Endothelial cell of umbilical vein (primary cell): ENCODE measurements around the gene ARFIP1. TPM values are rescaled to one million over a fixed set of nuclear protein-coding genes. Genes with fewer than 3 reads are reported as not detected.

ENCODE experiments used
- BruUV-seq: library from RNA; stranded (reverse); fragments of 400-500 nt; replicated peaks from 2 replicates; lab custom pipeline; 2021; lab: Mats Ljungman, UMichigan
- CTCF ChIA-PET: fragments of 300-600, 350-600 bp; sonication (Branson Sonifier 250); formaldehyde crosslinking; loops from one replicate; lab custom pipeline; 2021; ENCODE audit warnings: antibody characterized with exemption, inconsistent platforms; lab: Charles Lee
- POLR2A ChIA-PET: fragments of 300-600, 350-600 bp; sonication (Branson Sonifier 250); formaldehyde crosslinking; loops from one replicate; lab custom pipeline; 2021; ENCODE audit warnings: antibody characterized with exemption, inconsistent platforms; lab: Charles Lee
- DNase-seq: peaks from one replicate; pipeline ENCODE4 v3.0.0-alpha.2; 2011; ENCODE audit warnings: low read depth, low spot score
- FAIRE-seq: peaks from 2 replicates; lab custom pipeline; 2011; peaks lifted over from hg19 to GRCh38; lab: Jason Lieb, UNC
- H2AFZ ChIP-seq: 2 replicates; pipeline ENCODE4 v1.6.0; 2012; ENCODE audit warnings: low read depth, low read length, control low read depth, inconsistent platforms
- H3K27ac ChIP-seq: 2 replicates; pipeline ENCODE4 v1.5.1; 2011; ENCODE audit warnings: low read depth, mild to moderate bottlenecking, control low read depth, low read length, moderate library complexity; ENCODE audit not compliant: insufficient read depth
- H3K27me3 ChIP-seq, 2 experiments: 2 replicates each; pipeline versions ENCODE4 v1.6.0 to v1.6.1; 2011; ENCODE audit warnings: low read length in 2 of 2, mixed read lengths in 1 of 2; ENCODE audit not compliant: control insufficient read depth in 2 of 2, insufficient read depth in 2 of 2
- H3K36me3 ChIP-seq, 2 experiments: 2 replicates in 1 of 2; 3 replicates in 1 of 2; pipeline ENCODE4 v1.5.1; 2011; ENCODE audit warnings: low read length in 2 of 2, mild to moderate bottlenecking in 1 of 2, moderate library complexity in 1 of 2; ENCODE audit not compliant: control insufficient read depth in 2 of 2, insufficient read depth in 2 of 2; ENCODE audit errors: extremely low read depth in 1 of 2
- H3K4me1 ChIP-seq: 3 replicates; pipeline ENCODE4 v1.5.1; 2011; ENCODE audit warnings: mild to moderate bottlenecking, low read length; ENCODE audit not compliant: control insufficient read depth, insufficient read depth; ENCODE audit errors: extremely low read depth
- H3K4me2 ChIP-seq: 2 replicates; pipeline ENCODE4 v1.6.1; 2011; ENCODE audit warnings: low read length, control low read depth, mixed read lengths; ENCODE audit not compliant: insufficient read depth
- H3K4me3 ChIP-seq, 3 experiments: fragments of 200-600 bp in 1 of 3; sonication (generic), shearing (Covaris generic) in 1 of 3; replicated peaks in 1 of 3; 2 replicates each; pipeline ENCODE4 v1.5.1; 2011 to 2016; ENCODE audit warnings: control low read depth in 3 of 3, low read length in 3 of 3, mild to moderate bottlenecking in 2 of 3, inconsistent platforms in 1 of 3, low read depth in 1 of 3, moderate library complexity in 1 of 3; ENCODE audit not compliant: insufficient read depth in 1 of 3
- H3K79me2 ChIP-seq: 2 replicates; pipeline ENCODE4 v1.6.0; 2012; ENCODE audit warnings: low read length, inconsistent platforms; ENCODE audit not compliant: control insufficient read depth, insufficient read depth
- H3K9ac ChIP-seq: replicated peaks from 2 replicates; pipeline ENCODE3; 2011; ENCODE audit warnings: low read length, control low read depth; ENCODE audit not compliant: insufficient read depth; ENCODE audit errors: extremely low read depth
- H3K9me1 ChIP-seq: replicated peaks from 3 replicates; pipeline ENCODE4 v1.6.0; 2011; ENCODE audit warnings: mild to moderate bottlenecking, low read length; ENCODE audit not compliant: control insufficient read depth, insufficient read depth; ENCODE audit errors: extremely low read depth
- H3K9me3 ChIP-seq: replicated peaks from 2 replicates; pipeline ENCODE4 v1.5.1; 2012; ENCODE audit warnings: low read length, inconsistent platforms; ENCODE audit not compliant: control insufficient read depth, insufficient read depth
- H4K20me1 ChIP-seq: replicated peaks from 2 replicates; pipeline ENCODE3; 2011; ENCODE audit warnings: mild to moderate bottlenecking, low read length; ENCODE audit not compliant: control insufficient read depth, insufficient read depth; ENCODE audit errors: extremely low read depth
- CTCF ChIP-seq, 2 donors: IDR thresholded peaks; 1 replicate in 1 of 2; 2 replicates in 1 of 2; pipeline ENCODE4 v1.5.1; 2011; ENCODE audit warnings: low read length in 2 of 2, mild to moderate bottlenecking in 2 of 2, moderate library complexity in 2 of 2, control low read depth in 1 of 2, inconsistent platforms in 1 of 2, low read depth in 1 of 2; ENCODE audit not compliant: insufficient read depth in 1 of 2; ENCODE audit errors: extremely low read depth in 1 of 2
- EZH2 ChIP-seq: IDR thresholded peaks from 2 replicates; pipeline ENCODE4 v1.6.1; 2012; ENCODE audit warnings: borderline replicate concordance, low read depth, mild to moderate bottlenecking, moderate library complexity, low read length, inconsistent platforms; ENCODE audit not compliant: severe bottlenecking
- FOS ChIP-seq: IDR thresholded peaks from 2 replicates; pipeline ENCODE4 v1.6.1; 2011; ENCODE audit warnings: mild to moderate bottlenecking, low read length, moderate library complexity, borderline replicate concordance; ENCODE audit not compliant: insufficient read depth
- GATA2 ChIP-seq: IDR thresholded peaks from 2 replicates; pipeline ENCODE4 v1.7.0; 2011; ENCODE audit warnings: low read depth, mild to moderate bottlenecking, moderate library complexity, mixed read lengths, low read length; ENCODE audit not compliant: insufficient read length, insufficient read depth
- JUN ChIP-seq: IDR thresholded peaks from 2 replicates; pipeline ENCODE4 v1.6.1; 2011; ENCODE audit warnings: borderline replicate concordance, low read depth; ENCODE audit not compliant: insufficient read length, insufficient read depth
- MAX ChIP-seq: IDR thresholded peaks from 2 replicates; pipeline ENCODE4 v1.6.1; 2011; ENCODE audit not compliant: insufficient read depth, insufficient read length
- MYC ChIP-seq: IDR thresholded peaks from one replicate; pipeline ENCODE4 v1.6.1; 2011; ENCODE audit warnings: mild to moderate bottlenecking, low read depth, low read length
- POLR2A ChIP-seq: IDR thresholded peaks from 2 replicates; pipeline ENCODE4 v1.6.1; 2012; ENCODE audit warnings: low read depth, mild to moderate bottlenecking, control low read depth, low read length
- POLR2AphosphoS5 ChIP-seq: IDR thresholded peaks from 2 replicates; pipeline ENCODE4 v1.6.1; 2012; ENCODE audit warnings: low read depth, mild to moderate bottlenecking, control low read depth, low read length, moderate library complexity; ENCODE audit not compliant: insufficient read depth
- dilution Hi-C: fragments of 300-500 bp; cut with MboI; formaldehyde crosslinking; loops from one replicate; pipeline ENCODE4 v1.15.0; 2019; ENCODE audit warnings: low sequenced_read_pairs; ENCODE audit not compliant: extremely low pct_ligation_motif_present
- intact Hi-C: fragments of 100-400 bp; cut with micrococcal nuclease; formaldehyde crosslinking; loops from one replicate; pipeline ENCODE4 v1.10.0; 2022
- polyA plus RNA-seq, 4 experiments: library from polyadenylated mRNA; depleted of rRNA in 3 of 4; stranded (reverse) in 3 of 4; unstranded in 1 of 4; fragments of >200 nt; gene quantifications; 2 replicates each; pipeline versions ENCODE4 v1.2.1 to v1.2.3, GENCODE V29; 2011 to 2012; ENCODE audit warnings: missing spikeins in 1 of 4
- total RNA-seq: library from RNA; stranded (reverse); gene quantifications from 2 replicates; pipeline ENCODE4 v1.2.3, GENCODE V29; 2021

ARFIP1 gene
- total and polyA plus RNA-seq, 2 donors (not counting 3 experiments of a cell fraction or from before 2014, with no cell fraction given) = 10.0 to 24.2 TPM

DNA sequence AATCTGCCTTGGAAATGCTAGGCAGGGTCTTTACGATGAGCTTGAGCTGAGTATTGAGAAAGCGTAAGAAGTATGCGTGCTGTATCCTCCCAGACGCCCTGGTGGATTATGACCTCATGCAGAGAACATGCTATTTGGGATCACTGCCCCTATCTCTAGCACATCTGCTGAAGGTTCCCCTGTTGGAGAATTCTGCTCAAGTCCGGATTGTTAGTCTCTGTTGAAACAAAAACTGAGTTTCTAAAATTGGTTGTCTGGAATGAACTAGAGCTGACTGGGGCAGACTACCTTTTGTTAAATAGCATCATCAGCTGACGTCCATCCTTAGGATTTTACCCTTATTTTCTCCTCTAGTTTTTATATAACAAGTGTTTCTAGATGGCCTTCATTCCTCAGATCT, 163.9 kb downstream of the ARFIP1 start:
- intact Hi-C loops = no loop called here
- no peak for TF ChIP-seq GATA2
- TF ChIP-seq MYC = no peak
- Histone ChIP-seq H3K27ac (no peak overlapping the region), H2AFZ (no peak overlapping the region), H3K9me1 (no peaks in the 10 kb centered on the region), H3K27me3 (peaks cover 33 to 41% of the 10 kb centered on the region in 2 experiments), H3K79me2 (no peaks in the 10 kb centered on the region), H4K20me1 (no peaks in the 10 kb centered on the region), H3K36me3 (no peaks in the 10 kb centered on the region), H3K4me3 (no peak overlapping the region), H3K9me3 (no peaks in the 10 kb centered on the region), H3K4me2 (no peak overlapping the region), H3K4me1 (no peaks in the 10 kb centered on the region), H3K9ac (no peak overlapping the region)
- ChIA-PET POLR2A (no interaction called here), CTCF (interaction anchor here (1.0 kb wide), 2 partner anchors 11 to 13 kb away, joined by 3 read pairs; no protein-coding TSS in a partner anchor)
- dilution Hi-C loops = no loop called here
- no peak for FAIRE-seq
- no TSS peak for BruUV-seq
- no peak for DNase-seq

DNA sequence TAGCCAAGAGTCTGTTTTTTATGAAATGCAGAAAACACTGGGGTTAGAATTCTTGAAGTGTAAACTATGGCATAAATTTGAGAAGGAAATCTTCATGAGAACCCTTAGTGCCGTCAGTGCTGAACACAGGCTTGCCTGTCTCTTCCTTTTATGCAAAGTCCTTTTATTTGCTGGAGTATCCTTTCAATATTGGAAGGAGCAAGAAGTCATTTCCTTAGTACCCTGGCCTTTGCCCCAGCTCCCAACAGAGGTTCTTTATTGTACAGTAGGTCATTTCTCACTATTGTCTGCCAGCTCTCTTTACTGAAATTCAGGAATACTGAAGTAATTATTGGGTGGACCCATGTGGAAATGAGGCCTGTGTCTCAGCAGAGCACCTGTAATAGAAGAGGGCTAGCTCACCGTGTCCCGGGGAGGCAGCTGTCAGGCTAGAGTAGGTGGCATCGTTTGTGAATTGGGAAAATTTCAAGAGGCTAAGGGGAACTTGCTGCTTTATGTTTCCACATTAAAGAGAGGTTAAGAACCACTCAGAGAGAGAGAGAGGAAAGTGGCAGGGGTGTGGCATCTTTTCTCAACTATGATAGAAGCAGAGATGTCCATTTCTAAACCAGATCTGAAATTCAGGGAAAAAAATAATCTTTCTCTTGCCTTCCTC, 165.0 kb downstream of the ARFIP1 start:
- ChIA-PET POLR2A (no interaction called here), CTCF (interaction anchor here (1.0 to 1.1 kb wide), 2 partner anchors 12 to 182 kb away, joined by 3 read pairs; no protein-coding TSS in a partner anchor)
- Histone ChIP-seq H3K79me2 (no peaks in the 10 kb centered on the region), H3K27me3 (peaks cover 24 to 37% of the 10 kb centered on the region in 2 experiments), H2AFZ (no peak overlapping the region), H3K9ac (no peak overlapping the region), H3K4me1 (no peaks in the 10 kb centered on the region), H3K4me2 (no peak overlapping the region), H4K20me1 (no peaks in the 10 kb centered on the region), H3K9me3 (no peaks in the 10 kb centered on the region), H3K9me1 (no peaks in the 10 kb centered on the region), H3K36me3 (no peaks in the 10 kb centered on the region), H3K27ac (no peak overlapping the region), H3K4me3 (no peak overlapping the region)
- DNase-seq (no peak), FAIRE-seq (no peak)
- TF ChIP-seq GATA2 (no peak), POLR2A (no peak), POLR2AphosphoS5 (no peak), JUN (no peak), MYC (no peak), EZH2 (no peak), CTCF (IDR thresholded peaks at IDR 0.05; ENCODE audit: extremely low read depth in 1 of 2, insufficient read depth in 1 of 2, low read depth in 1 of 2, low read length in 2 of 2) (no peak), MAX (no peak), FOS (no peak)
- intact Hi-C loops (no loop called here), dilution Hi-C loops (no loop called here)
- BruUV-seq = no TSS peak
